HG02938 (cell line): ENCODE data around the gene GNG2.

Source experiments
- ATAC-seq: cut with Tn5 transposase; IDR thresholded peaks from one replicate; pipeline ENCODE4 v1.9.1; 2021; ENCODE audit warnings: mild to moderate bottlenecking, moderate library complexity; ENCODE audit not compliant: unreplicated experiment

Gene GNG2

DNA sequence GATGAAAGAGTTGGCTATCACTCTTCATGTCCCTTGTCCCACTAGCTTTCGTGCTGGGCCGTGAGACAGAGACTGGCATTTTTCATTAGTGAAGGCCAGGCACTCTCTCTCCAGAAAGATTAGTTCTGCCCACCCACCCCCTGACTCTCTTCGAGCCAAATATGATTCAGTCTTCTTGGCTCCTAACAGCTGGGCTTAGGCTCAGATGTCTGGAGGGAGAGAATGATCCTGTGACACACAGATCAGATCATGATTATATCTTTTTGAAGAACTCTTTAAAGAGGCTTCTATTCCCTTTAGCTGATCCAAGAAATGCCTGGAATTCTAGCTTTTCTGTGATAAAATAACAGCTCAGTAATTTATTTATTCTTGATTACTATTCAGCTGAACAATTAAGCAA, 5.2 kb upstream of the GNG2 start:
- no peak for ATAC-seq

DNA sequence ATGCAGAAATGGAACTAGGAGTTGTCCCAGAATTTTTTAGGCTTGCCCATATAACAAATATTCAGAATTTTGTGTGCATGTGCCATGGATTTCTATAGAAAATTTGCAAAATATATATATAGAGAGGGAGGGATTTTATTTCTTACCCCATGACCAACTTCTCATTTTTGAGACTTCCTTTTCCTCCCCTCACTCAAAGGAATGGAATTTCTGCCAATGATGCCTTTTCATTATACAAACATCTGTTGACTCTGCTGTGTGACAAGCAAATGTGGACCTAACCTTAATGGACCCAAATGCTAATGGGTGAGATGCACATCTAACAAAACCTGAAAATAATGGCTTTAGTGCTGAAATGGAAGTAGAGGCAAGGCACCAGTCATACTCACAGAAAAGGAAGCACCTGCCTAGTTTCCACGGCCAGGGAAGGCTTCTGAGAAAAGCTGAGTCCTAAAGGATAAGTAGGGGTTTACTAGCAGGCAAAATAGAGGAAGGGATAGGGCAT, 3.6 kb upstream of the GNG2 start:
- ATAC-seq = no peak

DNA sequence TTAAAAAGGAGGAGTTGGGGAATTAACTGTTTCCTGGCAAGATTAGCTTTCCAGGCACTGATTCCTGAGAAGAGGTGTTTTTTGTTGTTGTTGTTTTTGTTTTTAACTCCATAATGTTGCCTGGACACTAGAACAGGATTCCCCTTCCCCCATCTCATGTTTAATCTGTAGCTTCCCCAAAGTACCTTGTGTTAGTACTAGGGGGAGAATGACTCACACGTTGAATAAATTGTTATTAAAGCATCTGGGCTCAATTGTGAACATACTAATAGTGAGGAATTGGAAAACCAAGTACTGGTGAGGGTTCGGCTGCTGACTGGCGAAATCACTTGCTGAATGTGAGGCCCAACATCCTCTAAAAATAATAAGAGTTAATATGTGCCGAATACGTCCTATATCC, 1.3 kb upstream of the GNG2 start:
- no peak for ATAC-seq

DNA sequence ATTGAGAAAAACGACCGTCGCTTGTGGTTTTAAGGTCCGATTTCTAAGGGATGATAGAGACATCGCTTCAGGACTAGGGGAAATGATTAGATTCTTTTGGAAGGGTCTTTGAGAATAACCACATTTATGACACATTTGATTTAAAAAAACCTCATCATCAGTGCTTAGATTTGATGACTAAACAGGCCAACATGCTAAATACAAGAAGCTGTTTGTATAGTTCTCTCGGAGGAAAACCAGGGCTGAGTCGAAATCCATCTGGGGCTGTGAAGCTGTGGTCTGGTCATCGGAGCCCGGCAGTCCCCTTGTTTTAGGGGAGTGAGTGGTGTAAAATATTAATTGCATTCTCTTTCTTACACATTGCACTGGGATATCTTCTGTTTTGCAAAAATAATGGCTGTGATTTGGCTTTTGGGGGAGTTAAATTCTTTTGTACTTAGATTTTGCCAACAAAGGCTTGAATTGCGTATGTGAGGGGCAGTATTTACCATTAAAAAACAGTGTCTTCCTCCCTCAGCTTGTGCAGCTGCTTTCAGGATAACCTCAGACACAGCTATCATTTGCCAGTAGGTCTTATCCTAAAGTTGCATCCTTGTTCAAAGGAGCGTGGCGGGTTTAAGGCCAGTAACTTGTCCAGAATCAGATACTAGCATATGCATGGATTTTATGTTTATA, 550 bp downstream of the GNG2 start:
- no peak for ATAC-seq

DNA sequence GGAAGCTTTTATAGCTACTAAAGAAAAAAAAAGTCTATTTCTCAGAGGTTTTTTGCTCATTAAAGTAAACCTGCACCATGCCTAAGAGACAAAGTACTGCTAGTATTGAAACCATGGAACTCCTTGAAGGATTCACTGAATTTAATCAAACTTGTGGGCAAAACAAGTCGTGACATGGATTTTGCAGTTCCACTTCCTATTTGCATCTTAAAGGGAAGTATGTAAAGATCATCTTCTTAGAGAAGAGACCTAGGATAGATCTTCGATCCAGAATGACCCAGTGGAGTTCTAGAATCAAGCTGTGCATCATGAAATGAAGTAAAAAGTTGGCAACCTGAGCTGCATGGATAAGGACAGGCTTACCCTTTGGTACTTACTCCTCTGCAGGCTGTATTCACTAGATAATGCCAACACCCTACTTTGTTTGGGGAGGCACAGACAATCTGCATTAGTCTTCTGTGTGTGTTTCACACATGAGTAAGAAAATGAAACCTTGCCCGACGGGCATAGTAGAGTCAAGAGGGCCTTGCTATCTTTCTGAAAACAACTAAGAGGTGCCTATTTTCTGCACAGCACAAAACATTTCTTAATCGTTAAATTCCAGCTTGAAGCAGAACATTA, 1.9 kb downstream of the GNG2 start:
- ATAC-seq = no peak

DNA sequence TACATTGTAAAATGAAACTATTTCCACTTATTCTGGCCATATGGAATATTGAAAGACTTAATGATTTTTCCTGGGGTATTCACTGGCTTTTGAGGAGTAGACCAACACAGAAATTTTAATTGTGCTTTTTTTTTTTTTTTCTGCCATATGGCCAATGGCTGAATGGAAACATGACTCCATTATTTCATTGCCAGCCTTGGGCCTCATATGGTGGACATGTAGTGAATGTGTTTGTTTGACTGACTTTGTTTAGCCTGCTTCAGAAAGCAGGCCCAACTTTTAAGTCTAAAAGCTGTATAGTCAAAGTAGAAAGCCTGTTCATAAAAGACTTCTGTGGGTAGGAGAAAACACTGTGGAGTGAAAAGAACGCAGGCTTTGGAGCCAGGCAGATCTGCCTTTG, 2.4 kb downstream of the GNG2 start:
- no peak for ATAC-seq

DNA sequence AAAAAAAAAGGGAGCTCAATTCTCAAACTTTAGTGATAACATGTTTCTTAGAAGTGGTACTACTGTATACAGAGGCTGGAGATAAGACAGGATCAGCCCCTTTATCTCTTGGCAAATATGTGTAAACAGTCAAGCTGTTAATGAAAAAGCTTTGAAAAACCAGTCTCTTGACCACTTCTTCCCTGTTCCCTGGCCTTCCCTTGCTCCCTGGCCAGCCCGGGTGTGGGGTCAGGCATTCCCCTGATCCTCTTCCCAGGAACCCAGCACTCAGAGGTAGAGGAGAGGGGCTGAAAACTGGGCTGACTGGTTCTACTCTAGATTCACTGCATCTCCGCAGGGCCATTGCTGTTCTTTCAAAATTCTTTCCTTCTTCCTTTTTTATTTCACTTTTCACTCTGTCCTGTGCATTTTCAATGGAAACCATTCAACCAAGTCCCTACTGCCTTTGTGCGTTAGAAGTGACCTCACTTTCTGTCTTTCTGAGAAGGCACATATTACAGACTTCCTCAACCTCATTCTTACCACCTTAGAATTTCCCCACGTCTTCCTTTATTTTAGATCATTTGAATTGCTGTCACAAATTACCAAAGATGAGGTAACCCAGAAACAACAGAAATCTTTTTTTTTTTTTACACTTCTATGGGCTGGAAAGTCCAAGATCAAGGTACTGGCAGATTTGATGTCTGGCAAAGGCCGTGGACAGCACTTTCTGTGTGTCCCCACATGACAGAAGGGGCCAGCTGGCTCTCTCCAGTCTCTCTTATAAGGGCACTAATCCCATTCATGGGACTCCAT, 5.7 kb downstream of the GNG2 start:
- ATAC-seq = peak; percentile 46

DNA sequence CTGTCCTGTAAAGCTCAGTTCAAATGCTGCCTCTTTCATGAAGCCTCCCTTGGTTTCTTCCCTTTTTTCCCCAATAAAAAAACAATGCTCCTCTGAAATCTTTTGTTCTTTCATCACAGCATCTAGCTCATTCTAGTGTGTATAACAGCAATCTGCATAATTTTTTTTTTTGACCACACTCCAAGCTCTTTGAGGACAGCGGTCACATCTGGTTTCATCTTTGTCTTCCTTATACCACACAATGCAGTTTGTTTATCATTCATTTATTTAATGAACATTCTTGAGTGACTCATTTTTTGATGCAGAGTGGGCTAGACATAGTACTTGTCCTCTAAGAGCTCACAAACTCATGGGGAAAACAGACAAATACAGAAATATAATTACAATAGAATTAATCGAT, 7.3 kb downstream of the GNG2 start:
- no peak for ATAC-seq

DNA sequence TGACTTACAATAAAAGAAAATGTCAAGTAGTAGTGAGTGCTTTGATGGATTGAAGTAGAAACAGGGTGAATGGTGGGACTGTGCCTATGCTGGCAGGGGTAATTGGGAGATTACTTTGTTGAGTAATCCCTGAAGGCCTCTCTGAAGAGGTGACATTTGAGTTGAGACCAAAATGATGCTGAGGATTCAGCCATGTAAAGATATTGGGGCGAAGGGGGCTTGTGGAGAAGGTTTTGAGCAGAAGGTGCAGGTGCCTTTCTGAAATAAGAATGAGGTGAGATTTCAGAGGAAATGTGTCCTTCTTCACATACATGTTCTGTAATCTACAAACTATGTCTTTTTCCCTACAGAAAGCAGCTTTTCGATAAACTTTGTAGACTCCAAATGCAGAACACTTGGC, 8.0 kb downstream of the GNG2 start:
- ATAC-seq = no peak

DNA sequence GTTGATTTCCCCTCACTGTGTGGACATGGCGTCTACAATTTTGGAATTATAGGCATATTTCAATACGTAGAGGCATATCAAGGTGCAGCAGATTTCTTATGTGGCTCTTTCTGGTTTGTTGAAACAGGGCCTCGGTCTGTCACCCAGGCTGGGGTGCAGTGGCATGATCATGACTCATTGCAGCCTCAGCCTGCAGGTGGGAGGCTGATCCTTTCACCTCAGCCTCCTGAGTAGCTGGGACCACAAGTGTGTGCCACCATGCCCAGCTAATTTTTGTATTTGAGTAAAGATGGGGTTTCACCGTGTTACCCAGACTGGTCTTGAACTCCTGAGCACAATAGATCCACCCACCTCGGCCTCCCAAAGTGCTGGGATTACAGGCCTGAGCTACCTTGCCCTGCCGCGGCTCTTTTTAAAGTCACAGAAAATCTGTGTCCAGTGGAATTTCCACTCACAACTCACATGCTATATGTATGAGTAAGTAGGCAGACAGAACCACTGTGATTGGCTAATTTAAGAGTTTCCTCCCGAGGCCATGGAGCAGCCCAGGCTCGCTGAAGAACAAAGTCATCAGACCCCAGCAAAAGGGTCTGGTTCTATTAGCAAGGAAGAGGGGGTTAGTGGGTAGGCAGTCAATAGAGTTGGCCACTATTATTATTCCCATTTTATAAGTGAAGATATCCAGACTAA, 9.1 kb downstream of the GNG2 start:
- ATAC-seq = no peak

DNA sequence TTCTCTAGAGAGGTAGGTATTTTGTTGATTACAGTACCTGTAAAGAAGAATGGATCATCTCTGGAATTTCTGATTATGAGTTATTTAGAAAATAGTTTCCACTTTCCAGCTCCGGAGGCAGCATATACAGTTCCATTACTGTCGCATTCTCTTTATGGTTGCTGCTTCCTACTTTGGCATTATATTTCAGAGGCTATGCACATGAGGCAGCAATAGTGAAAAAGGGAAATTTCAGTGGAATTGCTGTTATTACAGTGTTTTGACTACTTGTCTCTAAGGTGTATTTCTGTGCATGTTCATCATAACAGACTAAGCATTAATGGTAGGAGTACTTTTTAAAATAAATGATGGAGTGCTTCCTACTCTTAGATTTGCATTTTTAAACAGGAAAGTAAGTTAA, 10.2 kb downstream of the GNG2 start:
- no peak for ATAC-seq

DNA sequence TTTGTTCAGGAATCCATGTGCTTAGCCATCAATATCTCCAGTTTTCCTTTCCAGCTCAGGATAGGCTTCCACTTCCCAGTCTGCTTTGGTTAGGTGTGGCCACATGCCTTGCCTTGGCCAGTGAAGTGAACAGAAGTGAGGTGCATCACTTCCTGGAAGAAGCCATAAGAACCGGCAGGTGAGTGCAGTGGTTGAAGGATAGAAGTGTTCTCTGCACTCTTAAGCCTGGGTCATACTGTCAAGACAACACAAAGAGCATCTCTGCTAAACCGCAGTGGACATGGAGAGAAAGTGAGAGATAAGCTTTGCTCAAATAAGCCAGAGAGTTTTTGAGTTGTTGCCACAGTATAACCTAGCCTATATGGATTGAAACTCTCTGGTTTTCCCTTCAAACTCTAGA, 11.4 kb downstream of the GNG2 start:
- ATAC-seq = no peak

DNA sequence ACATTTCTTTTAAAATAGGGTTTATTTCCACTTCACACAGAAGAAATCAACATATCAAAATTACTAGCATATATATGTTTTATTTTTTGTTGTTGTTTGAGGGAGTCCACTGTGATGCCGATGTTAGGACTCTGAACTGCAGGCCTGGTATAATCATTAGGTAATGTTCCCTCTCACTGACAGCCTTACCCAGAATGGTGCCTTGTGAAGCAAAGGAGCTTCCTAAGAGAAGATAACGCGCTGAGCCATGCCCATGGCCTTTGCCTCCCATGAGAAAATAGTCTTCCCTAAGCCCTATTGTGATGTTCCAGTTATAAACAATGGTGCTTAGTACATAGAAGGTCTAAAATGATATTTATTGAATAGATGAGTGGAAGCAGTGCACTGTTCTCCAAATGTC, 12.0 kb downstream of the GNG2 start:
- no peak for ATAC-seq

DNA sequence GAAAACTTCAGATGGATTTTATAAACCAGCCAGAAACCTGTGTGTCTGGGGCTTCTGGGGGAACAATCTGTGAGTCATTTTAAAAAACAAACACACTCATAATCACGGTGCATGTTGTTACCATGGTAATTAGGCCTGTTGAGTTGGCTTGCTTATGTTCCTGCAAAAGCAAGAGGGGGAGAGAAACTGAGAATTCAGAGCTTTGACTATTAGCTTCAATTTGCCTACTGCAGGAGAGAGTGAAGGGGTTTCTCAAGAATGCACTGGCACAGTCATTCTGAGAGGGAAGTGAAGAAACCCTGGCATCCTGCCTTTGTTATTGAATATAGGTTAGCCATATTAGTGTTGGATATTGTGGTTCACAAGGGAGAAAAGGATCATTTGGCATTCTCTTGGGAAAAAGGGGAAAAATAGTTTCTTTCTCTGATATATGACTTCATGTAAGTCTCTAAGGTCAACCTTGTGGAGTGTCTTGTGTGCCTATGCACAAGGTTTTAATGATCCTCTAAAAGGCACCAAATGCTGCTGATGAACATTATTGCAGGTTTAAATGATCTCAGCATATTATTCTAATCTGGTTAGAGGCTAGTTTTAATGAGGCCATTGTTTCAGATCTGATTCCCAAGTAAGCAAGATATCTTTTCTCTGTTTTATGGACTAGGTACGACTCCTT, 12.9 kb downstream of the GNG2 start:
- peak; percentile 97 for ATAC-seq

DNA sequence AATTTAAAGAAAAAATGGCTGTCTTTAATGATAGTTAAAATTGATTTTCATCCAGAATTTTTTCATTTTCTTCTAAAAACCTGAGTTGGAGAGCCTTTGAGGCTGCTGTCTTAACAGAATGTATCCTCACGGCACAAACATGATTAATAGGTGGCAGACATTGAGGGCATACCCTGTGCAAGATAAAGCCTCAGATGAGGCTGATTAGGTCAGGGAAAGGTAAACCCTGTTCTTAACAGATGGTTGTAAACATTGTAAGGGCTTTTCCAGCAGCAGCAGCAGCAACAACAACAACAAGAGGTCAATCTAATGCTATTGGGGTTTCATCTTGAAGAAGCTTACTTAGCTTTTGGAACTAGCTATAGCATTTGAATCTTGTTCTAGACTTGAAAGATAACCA, 17.4 kb downstream of the GNG2 start:
- no peak for ATAC-seq

DNA sequence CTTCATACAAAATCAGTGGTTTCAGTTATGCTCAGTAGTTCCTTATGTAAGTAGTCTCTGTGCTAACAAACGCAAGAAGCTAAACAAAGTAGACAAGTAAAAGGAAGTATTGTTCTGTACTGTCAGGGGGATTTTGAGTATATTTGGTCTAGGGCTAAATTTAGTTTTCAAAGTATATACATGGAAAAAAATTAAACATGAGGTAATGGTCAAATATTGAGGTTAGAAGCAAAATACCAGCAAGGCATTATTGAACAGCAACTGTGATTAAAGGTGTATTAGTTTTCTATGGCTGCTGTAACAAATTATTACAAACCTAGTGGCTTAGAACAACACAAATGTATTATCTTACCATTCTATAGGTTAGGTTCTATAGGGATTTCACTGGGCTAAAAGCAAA, 18.8 kb downstream of the GNG2 start:
- no peak for ATAC-seq

DNA sequence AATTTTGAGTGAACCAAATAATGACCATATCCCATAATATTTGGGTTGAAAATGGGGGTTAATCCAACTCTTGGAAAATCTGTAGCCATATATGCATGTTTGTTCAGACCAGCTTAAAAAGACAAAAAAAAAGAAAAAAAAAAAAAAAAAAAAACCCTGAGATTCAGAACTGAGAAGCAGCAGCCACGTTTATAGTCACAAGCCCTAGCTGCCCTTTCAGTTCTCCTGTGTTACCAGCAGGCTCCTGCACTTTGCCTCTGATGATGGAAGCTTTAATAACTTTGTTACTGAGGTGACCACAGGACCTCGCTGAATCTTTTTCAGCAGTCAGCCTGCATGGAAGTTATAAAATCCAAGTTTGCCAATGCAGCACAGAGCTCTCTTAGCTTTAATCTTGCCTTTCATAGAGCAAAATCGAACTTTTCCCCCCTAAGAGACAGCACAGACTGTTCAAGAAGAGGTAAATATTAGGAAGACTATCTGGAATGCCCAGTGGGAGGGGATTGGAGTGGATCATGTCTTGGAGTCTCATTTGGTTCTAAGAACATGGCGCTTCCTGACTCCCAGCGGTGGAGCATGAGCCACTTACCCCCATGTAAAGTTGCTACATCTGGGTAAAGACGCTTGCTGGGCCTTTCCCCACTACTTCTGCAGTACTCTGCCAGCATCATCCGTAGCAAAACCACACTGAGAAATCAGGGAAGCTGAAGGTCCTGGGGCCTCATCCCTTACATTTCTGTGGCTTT, 20.6 kb downstream of the GNG2 start:
- peak; percentile 53 for ATAC-seq

DNA sequence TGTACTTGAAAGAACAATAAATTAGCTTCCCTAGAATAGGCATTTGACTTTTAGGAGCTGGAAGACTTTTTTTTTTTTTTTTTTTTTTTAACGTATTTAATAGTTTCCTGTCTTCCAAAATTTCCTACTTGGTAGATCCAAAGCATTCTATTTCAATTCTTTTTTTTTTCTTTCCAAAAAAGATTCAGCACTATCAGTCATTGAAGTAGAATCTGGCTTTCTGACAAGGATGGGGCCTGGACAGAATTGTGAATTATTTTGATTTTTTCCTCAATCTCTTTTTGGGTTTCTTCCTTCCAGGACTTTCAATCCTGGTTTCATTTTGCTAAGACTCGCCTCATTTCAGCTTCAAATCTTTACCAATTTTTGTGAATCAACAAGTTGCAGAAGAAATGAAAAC, 21.2 kb downstream of the GNG2 start:
- ATAC-seq = no peak

DNA sequence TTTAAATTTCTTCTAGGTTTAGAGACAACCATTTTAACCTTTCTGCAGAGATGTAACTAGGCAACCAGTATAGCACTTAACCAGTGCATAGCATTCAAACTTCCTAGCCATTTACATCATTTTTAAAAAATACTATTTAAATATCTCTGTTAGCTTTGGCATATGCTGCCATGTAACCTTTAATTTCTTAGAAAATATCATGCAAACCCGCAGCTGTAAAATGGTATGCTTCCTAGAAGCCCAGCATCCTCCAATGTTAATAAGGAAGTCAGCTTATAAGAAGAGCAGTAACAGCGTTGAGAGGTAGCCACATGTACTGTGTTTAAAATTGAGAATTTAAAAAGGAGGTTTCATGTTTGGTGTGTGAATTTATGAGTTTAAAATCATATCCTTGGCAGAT, 22.8 kb downstream of the GNG2 start:
- no peak for ATAC-seq
